Measurements from ENCODE around the gene KLK15. TPM values are rescaled to one million over a fixed set of nuclear protein-coding genes. Genes with fewer than 3 reads are reported as not detected.
"Not testable (repeated sequence)": the region's sequence is repeated elsewhere in the genome, so short reads cannot be mapped to it uniquely, and the experiment has no call there.

KLK15 gene
- total RNA-seq, 1 donor from 2014 or later = not detected

DNA sequence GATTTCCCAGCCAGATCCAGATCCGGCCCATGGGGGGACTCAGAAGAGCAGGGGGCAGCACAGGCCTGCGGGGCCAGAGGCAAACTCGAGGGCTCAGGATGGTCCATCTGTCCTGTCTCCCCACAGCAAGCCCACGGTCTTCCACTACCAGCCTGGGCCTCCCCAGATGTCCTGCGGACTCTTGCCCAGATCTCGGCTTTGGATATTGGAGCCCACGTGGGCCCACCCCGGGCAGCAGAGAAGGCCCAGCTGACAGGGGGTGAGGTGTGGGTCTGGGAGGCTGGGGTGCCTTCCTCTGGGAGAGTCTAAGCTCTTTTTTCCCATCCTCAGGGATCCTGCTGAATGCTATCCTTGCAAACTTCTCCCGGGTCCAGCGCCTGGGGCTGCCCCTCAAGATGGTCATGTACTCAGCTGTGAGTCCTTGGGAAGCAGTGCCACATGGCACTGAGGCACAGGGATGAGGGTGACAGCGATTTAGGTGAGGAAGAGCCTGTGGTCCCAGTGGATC lies 39.8 kb downstream of the KLK15 start:
- H3K9me3 ChIP-seq (ENCODE audit: control insufficient read depth in 3 of 3, low read length in 3 of 3) = no peaks in the 10 kb centered on the region
- H3K36me3 ChIP-seq (ENCODE audit: control insufficient read depth in 3 of 3, insufficient read depth in 3 of 3, low read length in 3 of 3) = peaks cover 19 to 27% (median 24%) of the 10 kb centered on the region in 3 donors
- H3K4me3 ChIP-seq (ENCODE audit: low read length in 3 of 3) = no peak overlapping the region
- H3K27me3 ChIP-seq (ENCODE audit: control insufficient read depth in 3 of 3, insufficient read depth in 3 of 3, low read length in 3 of 3) = peaks cover 0 to 4% (median 2%) of the 10 kb centered on the region in 3 donors
- H3K9ac ChIP-seq (ENCODE audit: low read depth in 1 of 3, low read length in 3 of 3) = no peak overlapping the region
- H3K27ac ChIP-seq (ENCODE audit: low read depth, low read length) = no peak overlapping the region
- no peaks in the 10 kb centered on the region for H3K4me1 ChIP-seq (ENCODE audit: control insufficient read depth in 3 of 3, insufficient read depth in 3 of 3, low read length in 3 of 3)

DNA sequence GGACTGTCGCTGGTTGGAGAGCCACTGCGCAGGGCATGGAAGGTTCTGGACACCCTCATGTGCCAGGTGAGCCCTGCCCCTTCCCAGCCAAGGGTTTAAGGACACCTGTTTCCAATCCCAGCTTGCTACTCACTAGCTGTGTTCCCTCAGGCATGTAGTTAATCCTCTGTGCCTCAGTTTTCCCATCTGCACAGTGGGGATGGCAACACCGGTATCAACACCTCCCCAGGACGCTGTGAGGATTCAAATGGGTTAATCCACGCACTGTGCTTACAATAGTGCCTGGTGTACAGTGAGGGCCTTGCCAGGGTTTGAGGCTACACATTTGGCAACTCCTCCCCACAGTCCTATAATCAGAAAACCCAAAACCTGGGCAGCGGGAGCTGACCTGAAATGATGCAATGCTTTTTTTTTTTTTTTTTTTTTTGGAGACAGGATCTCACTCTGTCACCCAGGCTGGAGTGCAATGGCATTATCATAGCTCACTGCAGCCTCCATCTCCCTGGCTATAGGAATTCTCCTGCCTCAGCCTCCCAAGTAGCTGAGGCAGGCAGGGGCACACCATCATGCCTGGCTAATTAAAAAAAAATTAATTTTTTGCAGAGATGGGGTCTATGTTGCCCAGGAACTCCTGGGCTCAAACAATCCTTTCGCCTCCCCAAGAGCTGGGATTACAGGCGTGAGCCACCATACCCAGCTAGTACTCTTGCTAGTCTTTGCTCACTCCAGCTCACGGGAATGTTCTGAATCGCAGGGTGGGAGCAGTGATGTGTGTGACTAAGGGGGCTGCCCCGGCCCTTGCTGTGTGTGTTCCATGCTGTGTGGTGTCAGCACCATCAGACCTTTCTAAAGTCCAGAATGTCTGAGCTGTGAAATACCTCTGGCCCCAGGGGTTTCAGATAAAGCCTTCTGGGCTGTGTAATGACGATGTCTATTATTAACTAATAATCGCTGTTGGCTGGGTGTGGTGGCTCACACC lies 40.8 kb downstream of the KLK15 start:
- no peak overlapping the region for H3K4me3 ChIP-seq (ENCODE audit: low read length in 3 of 3)
- H3K9me3 ChIP-seq (ENCODE audit: control insufficient read depth in 3 of 3, low read length in 3 of 3) = no peaks in the 10 kb centered on the region
- H3K9ac ChIP-seq (ENCODE audit: low read depth in 1 of 3, low read length in 3 of 3) = no peak overlapping the region
- peaks cover 0 to 4% (median 2%) of the 10 kb centered on the region in 3 donors for H3K27me3 ChIP-seq (ENCODE audit: control insufficient read depth in 3 of 3, insufficient read depth in 3 of 3, low read length in 3 of 3)
- H3K36me3 ChIP-seq (ENCODE audit: control insufficient read depth in 3 of 3, insufficient read depth in 3 of 3, low read length in 3 of 3) = peaks cover 9 to 17% (median 14%) of the 10 kb centered on the region in 3 donors
- no peaks in the 10 kb centered on the region for H3K4me1 ChIP-seq (ENCODE audit: control insufficient read depth in 3 of 3, insufficient read depth in 3 of 3, low read length in 3 of 3)
- no peak overlapping the region for H3K27ac ChIP-seq (ENCODE audit: low read depth, low read length)

DNA sequence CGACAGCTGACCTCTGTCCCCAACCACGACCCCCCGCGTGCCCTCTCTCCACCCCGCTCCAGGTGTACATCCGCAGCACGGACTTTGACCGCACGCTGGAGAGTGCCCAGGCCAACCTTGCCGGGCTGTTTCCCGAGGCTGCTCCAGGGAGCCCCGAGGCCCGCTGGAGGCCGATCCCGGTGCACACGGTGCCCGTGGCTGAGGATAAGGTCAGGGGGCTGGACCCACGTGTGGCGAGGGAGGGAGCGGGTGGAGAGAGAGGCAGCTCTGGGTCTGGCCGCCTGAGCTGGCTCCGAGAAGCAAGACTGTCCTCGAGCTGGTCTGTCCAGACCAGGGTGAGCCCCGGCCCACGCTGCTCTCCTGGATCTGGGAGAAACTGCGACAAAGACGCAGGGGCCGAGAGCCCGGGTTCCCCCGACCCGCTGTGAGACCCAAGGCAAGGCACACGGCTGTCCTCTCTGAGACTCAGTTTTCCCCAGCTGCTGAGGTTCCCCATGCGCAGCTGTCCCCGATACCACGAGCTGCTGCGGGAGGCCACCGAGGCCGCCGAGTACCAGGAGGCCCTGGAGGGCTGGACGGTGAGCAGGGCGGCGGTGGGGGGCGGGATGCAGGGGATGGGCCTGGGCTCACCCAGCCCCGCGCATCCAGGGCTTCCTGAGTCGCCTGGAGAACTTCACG lies 41.6 kb downstream of the KLK15 start:
- Histone ChIP-seq H3K4me1 (ENCODE audit: control insufficient read depth in 3 of 3, insufficient read depth in 3 of 3, low read length in 3 of 3) (no peaks in the 10 kb centered on the region), H3K27me3 (ENCODE audit: control insufficient read depth in 3 of 3, insufficient read depth in 3 of 3, low read length in 3 of 3) (peaks cover 0 to 4% (median 2%) of the 10 kb centered on the region in 3 donors), H3K27ac (ENCODE audit: low read depth, low read length) (no peak overlapping the region)

DNA sequence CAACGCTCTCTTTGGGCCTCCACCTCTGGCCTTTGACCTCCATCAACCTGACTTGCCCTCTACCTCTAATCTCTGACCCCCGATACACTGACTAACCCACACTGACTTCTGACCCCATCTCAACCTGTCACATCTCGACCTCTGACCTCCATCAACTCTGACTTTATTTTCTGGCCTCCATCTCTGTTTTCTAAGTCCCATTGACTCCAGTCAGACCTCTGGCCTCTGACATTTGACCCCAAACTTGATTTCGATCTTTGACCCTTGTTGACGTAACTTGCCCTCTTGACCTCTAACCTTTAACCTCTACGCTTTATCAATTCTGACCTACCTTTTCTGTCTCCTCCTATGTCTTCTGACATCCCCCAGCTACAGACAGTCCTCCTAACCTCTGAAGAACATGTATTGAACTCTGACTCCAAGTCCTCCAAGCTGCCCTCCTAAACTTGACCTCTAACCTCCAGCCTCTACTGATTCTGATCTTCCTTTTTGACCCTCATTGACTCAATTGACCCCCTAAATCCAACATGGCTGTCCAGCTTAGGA lies 42.4 kb downstream of the KLK15 start:
- peaks cover 0 to 9% (median 6%) of the 10 kb centered on the region in 3 donors for H3K36me3 ChIP-seq (ENCODE audit: control insufficient read depth in 3 of 3, insufficient read depth in 3 of 3, low read length in 3 of 3)
- no peak overlapping the region for H3K27ac ChIP-seq (ENCODE audit: low read depth, low read length)
- no peak overlapping the region for H3K4me3 ChIP-seq (ENCODE audit: low read length in 3 of 3)
- no peaks in the 10 kb centered on the region for H3K9me3 ChIP-seq (ENCODE audit: control insufficient read depth in 3 of 3, low read length in 3 of 3)
- H3K27me3 ChIP-seq (ENCODE audit: control insufficient read depth in 3 of 3, insufficient read depth in 3 of 3, low read length in 3 of 3) = peaks cover 0 to 4% (median 2%) of the 10 kb centered on the region in 3 donors
- no peak overlapping the region for H3K9ac ChIP-seq (ENCODE audit: low read depth in 1 of 3, low read length in 3 of 3)
- no peaks in the 10 kb centered on the region for H3K4me1 ChIP-seq (ENCODE audit: control insufficient read depth in 3 of 3, insufficient read depth in 3 of 3, low read length in 3 of 3)

More for the DNA sequence above, 41.6 kb downstream of the KLK15 start:
- Histone ChIP-seq H3K9ac (ENCODE audit: low read depth in 1 of 3, low read length in 3 of 3) (no peak overlapping the region), H3K9me3 (ENCODE audit: control insufficient read depth in 3 of 3, low read length in 3 of 3) (no peaks in the 10 kb centered on the region), H3K36me3 (ENCODE audit: control insufficient read depth in 3 of 3, insufficient read depth in 3 of 3, low read length in 3 of 3) (peaks cover under 1 to 12% (median 8%) of the 10 kb centered on the region in 3 donors), H3K4me3 (ENCODE audit: low read length in 3 of 3) (no peak overlapping the region)

DNA sequence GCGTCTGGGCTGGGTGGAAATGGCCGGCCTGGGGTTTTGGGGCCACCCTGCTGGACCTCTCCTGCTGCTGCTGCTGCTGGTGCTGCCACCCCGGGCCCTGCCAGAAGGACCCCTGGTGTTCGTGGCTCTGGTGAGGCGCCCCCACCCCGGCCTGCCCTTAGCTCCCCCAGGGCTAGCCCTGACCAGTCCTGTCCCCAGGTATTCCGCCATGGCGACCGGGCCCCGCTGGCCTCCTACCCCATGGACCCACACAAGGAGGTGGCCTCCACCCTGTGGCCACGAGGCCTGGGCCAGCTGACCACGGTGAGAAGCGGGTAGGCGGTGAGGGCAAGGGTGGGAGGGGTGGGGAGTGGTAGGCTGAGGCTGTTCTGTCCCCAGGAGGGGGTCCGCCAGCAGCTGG lies 43.0 kb downstream of the KLK15 start, which contains the start of gene ACP4:
ACP4 (plus strand) TSS at position 20 of the 400 bp plus-strand sequence; CDS start at position 20, 0 bp downstream.
- H3K9me3 ChIP-seq (ENCODE audit: control insufficient read depth in 3 of 3, low read length in 3 of 3) = no peaks in the 10 kb centered on the region
- peaks cover 0 to 3% (median 3%) of the 10 kb centered on the region in 3 donors for H3K36me3 ChIP-seq (ENCODE audit: control insufficient read depth in 3 of 3, insufficient read depth in 3 of 3, low read length in 3 of 3)
- H3K27me3 ChIP-seq (ENCODE audit: control insufficient read depth in 3 of 3, insufficient read depth in 3 of 3, low read length in 3 of 3) = peaks cover 0 to 4% (median 2%) of the 10 kb centered on the region in 3 donors
- H3K27ac ChIP-seq (ENCODE audit: low read depth, low read length) = no peak within 1 kb of the TSS
- H3K4me3 ChIP-seq (ENCODE audit: low read length in 3 of 3) = no peak within 1 kb of the TSS
- H3K9ac ChIP-seq (ENCODE audit: low read depth in 1 of 3, low read length in 3 of 3) = no peak within 1 kb of the TSS
- H3K4me1 ChIP-seq (ENCODE audit: control insufficient read depth in 3 of 3, insufficient read depth in 3 of 3, low read length in 3 of 3) = no peaks in the 10 kb centered on the region

DNA sequence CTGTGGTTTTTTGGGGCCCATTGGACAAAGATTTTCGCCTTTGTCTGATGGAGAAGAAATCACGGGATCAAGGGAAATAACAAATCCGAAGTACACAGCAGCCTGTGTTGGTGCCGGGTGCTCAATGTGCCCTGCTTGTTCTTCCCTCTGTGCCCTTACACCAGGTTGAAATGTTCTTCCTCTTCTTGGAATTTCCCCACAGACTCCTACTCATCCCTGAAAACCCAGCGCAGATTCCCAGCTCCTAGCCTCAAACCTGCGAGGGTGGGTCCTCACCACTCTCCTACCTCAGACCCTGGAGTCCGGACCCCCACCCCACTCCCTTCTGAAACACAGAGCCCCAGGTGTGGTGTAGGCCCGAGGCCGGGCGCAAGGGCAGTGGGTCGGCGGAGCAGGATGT lies 48.0 kb downstream of the KLK15 start:
- Histone ChIP-seq H3K4me3 (ENCODE audit: low read length in 3 of 3) (no peak overlapping the region), H3K36me3 (ENCODE audit: control insufficient read depth in 3 of 3, insufficient read depth in 3 of 3, low read length in 3 of 3) (no peaks in the 10 kb centered on the region), H3K27me3 (ENCODE audit: control insufficient read depth in 3 of 3, insufficient read depth in 3 of 3, low read length in 3 of 3) (peaks cover 14 to 24% (median 20%) of the 10 kb centered on the region in 3 donors), H3K9ac (ENCODE audit: low read depth in 1 of 3, low read length in 3 of 3) (no peak overlapping the region), H3K4me1 (ENCODE audit: control insufficient read depth in 3 of 3, insufficient read depth in 3 of 3, low read length in 3 of 3) (peaks cover 0 to 2% (median 0%) of the 10 kb centered on the region in 3 donors), H3K9me3 (ENCODE audit: control insufficient read depth in 3 of 3, low read length in 3 of 3) (no peaks in the 10 kb centered on the region), H3K27ac (ENCODE audit: low read depth, low read length) (no peak overlapping the region)

DNA sequence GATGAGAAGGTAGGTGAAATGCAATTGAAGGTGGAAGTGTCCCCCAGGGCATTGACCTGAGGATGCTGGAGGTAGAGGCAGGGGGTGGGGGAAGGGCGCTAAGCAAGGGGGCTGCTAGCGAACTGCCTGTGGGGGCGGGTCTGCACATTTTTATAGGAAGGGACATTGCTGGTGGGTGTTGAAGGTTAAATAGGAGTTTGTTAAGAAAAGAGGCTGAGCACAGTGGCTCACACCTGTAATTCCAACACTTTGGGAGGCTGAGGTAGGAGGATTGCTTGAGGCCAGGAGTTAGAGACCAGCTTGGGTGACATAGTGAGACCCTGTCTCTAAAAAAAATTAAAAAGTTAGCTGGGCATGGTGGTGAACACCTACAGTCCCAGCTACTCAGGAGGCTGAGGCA lies 48.7 kb downstream of the KLK15 start:
- no peak overlapping the region for H3K9ac ChIP-seq (ENCODE audit: low read depth in 1 of 3, low read length in 3 of 3)
- no peak overlapping the region for H3K27ac ChIP-seq (ENCODE audit: low read depth, low read length)
- H3K4me3 ChIP-seq (ENCODE audit: low read length in 3 of 3) = no peak overlapping the region
- no peaks in the 10 kb centered on the region for H3K36me3 ChIP-seq (ENCODE audit: control insufficient read depth in 3 of 3, insufficient read depth in 3 of 3, low read length in 3 of 3)
- H3K27me3 ChIP-seq (ENCODE audit: control insufficient read depth in 3 of 3, insufficient read depth in 3 of 3, low read length in 3 of 3) = peaks cover 17 to 26% (median 26%) of the 10 kb centered on the region in 3 donors
- H3K9me3 ChIP-seq (ENCODE audit: control insufficient read depth in 3 of 3, low read length in 3 of 3) = no peaks in the 10 kb centered on the region
- peaks cover 0 to 2% (median 0%) of the 10 kb centered on the region in 3 donors for H3K4me1 ChIP-seq (ENCODE audit: control insufficient read depth in 3 of 3, insufficient read depth in 3 of 3, low read length in 3 of 3)

DNA sequence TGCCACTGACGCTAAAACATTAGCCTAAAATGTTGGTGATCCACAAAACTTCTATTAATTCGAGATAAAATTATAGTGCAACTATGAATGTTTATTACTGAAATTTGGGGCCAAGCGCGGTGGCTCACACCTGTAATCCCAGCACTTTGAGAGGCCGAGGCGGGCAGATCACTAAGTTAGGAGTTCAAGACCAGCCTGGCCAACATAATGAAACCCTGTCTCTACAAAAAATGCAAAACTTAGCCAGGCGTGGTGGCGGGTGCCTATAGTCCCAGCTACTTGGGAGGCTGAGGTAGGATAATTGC lies 49.6 kb downstream of the KLK15 start:
- peaks cover 26 to 36% (median 35%) of the 10 kb centered on the region in 3 donors for H3K27me3 ChIP-seq (ENCODE audit: control insufficient read depth in 3 of 3, insufficient read depth in 3 of 3, low read length in 3 of 3)
- H3K36me3 ChIP-seq (ENCODE audit: control insufficient read depth in 3 of 3, insufficient read depth in 3 of 3, low read length in 3 of 3); H3K4me3 ChIP-seq (ENCODE audit: low read length in 3 of 3): not testable (repeated sequence)

DNA sequence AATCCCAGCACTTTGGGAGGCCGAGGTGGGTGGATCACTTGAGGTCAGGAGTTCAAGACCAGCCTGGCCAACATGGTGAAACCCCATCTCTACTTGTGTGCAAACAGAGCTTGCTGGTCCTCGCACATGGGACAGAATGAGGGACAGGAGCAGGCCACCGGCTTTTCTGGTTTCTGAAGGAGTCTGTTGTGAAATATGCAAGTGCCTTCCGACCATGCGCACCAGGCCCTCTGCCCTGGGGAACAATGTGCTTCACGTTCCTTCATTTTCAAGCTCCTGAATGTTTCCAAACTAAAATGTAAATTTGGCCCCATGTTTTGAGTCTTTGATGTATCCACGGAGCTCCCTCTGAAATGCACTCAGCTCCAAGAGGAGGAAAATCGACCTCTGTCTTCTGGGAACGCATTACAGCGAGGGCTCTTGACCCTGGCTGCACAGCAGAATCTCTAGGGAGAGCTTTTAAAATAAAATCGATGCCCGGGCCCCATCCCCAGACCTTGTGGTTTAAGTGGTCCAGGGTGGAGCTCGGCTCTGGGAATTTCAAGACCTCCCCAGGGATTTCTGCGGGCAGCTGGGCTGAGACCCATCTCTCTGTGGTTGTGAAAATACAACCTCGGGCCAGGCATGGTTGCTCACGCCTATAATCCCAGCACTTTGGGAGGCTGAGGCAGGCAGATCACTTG lies 52.5 kb downstream of the KLK15 start:
- Histone ChIP-seq H3K9me3 (ENCODE audit: control insufficient read depth in 3 of 3, low read length in 3 of 3) (no peaks in the 10 kb centered on the region), H3K4me1 (ENCODE audit: control insufficient read depth in 3 of 3, insufficient read depth in 3 of 3, low read length in 3 of 3) (peaks cover 0 to 2% (median 0%) of the 10 kb centered on the region in 3 donors), H3K36me3 (ENCODE audit: control insufficient read depth in 3 of 3, insufficient read depth in 3 of 3, low read length in 3 of 3) (no peaks in the 10 kb centered on the region), H3K9ac (ENCODE audit: low read depth in 1 of 3, low read length in 3 of 3) (no peak overlapping the region), H3K27ac (ENCODE audit: low read depth, low read length) (no peak overlapping the region), H3K4me3 (ENCODE audit: low read length in 3 of 3) (no peak overlapping the region), H3K27me3 (ENCODE audit: control insufficient read depth in 3 of 3, insufficient read depth in 3 of 3, low read length in 3 of 3) (peaks cover 45 to 55% (median 51%) of the 10 kb centered on the region in 3 donors)

More for the DNA sequence above, 49.6 kb downstream of the KLK15 start:
- H3K9ac ChIP-seq (ENCODE audit: low read depth in 1 of 3, low read length in 3 of 3); H3K9me3 ChIP-seq (ENCODE audit: control insufficient read depth in 3 of 3, low read length in 3 of 3); H3K27ac ChIP-seq (ENCODE audit: low read depth, low read length); H3K4me1 ChIP-seq (ENCODE audit: control insufficient read depth in 3 of 3, insufficient read depth in 3 of 3, low read length in 3 of 3): not testable (repeated sequence)
